Kidney epithelial cell (primary cell): ENCODE measurements around the gene UQCC2. TPM values are rescaled to one million over a fixed set of nuclear protein-coding genes. Genes with fewer than 3 reads are reported as not detected.

Experiments used
- DNase-seq: peaks from one replicate; pipeline ENCODE4 v3.0.0-alpha.2; 2010; ENCODE audit warnings: low read depth
- H3K27me3 ChIP-seq: 2 replicates; pipeline ENCODE4 v1.6.0; 2011; ENCODE audit warnings: low read length; ENCODE audit not compliant: control insufficient read depth, insufficient read depth
- H3K36me3 ChIP-seq: 2 replicates; pipeline ENCODE4 v1.5.1; 2011; ENCODE audit warnings: low read length; ENCODE audit not compliant: control insufficient read depth, insufficient read depth
- H3K4me3 ChIP-seq: 2 replicates; pipeline ENCODE4 v1.5.1; 2011; ENCODE audit warnings: low read depth, mild to moderate bottlenecking, control low read depth, low read length
- total RNA-seq: library from RNA; depleted of rRNA; stranded (reverse); fragments of >200 nt; gene quantifications from 2 replicates; pipeline ENCODE4 v1.2.3, GENCODE V29; 2015
- TF ChIP-seq, protein P1 (sequence below): IDR thresholded peaks from 2 replicates; pipeline ENCODE4 v1.5.1; 2011; ENCODE audit warnings: mild to moderate bottlenecking, moderate library complexity, low read length, control low read depth, inconsistent platforms; ENCODE audit not compliant: insufficient read depth, poor library complexity, severe bottlenecking

Gene UQCC2
- total RNA-seq, 1 donor from 2014 or later: 38.4 TPM

DNA sequence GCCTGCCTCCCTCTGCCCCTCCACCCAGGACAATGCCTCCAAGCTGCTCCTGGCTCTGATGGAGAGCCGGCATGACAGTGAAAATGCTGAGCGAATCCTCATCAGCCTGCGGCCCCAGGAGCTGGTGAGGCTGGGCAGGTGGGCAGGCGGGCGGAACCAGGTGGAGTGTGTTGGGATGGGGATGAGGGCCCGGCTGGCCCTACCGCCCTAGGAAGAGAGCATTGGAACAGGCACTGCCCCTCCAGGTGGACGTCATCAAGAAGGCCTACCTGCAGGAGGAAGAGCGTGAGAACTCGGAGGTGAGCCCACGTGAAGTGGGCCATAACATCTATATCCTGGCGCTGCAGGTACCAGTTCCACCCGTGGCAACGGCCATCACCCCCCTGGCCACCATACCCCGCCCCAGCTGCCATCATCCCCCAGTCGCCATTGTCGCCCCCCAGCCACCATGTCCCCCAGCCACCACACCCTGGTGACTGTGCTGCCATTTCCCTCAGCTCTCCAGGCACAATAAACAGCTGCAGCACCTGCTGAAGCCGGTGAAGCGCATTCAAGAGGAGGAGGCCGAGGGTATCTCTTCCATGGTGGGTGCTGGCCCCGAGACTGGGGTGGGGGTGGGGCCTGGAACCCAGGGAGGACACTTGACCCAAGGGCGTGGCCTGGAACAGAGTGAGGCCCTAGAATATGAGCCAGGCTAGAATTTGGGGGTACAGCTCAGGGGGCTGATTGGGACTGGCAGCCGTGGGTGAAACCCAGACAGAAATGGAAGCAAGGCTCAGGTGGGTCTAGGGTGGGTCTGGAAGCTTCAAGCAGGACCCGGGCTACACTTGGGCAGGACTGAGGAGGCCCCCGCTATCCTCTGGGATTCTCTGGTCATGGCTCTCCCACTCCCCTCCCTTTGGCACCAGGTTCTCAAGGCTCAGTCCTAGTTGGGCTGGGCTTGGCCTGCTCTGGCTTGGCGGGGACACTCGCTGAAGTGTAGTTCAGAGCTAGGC is 24.2 kb downstream of the UQCC2 start:
- DNase-seq: no peak
- H3K27me3 ChIP-seq: no peaks in the 10 kb centered on the region
- H3K4me3 ChIP-seq: no peak overlapping the region
- peaks cover 9% of the 10 kb centered on the region for H3K36me3 ChIP-seq
- TF ChIP-seq, protein P1, sequence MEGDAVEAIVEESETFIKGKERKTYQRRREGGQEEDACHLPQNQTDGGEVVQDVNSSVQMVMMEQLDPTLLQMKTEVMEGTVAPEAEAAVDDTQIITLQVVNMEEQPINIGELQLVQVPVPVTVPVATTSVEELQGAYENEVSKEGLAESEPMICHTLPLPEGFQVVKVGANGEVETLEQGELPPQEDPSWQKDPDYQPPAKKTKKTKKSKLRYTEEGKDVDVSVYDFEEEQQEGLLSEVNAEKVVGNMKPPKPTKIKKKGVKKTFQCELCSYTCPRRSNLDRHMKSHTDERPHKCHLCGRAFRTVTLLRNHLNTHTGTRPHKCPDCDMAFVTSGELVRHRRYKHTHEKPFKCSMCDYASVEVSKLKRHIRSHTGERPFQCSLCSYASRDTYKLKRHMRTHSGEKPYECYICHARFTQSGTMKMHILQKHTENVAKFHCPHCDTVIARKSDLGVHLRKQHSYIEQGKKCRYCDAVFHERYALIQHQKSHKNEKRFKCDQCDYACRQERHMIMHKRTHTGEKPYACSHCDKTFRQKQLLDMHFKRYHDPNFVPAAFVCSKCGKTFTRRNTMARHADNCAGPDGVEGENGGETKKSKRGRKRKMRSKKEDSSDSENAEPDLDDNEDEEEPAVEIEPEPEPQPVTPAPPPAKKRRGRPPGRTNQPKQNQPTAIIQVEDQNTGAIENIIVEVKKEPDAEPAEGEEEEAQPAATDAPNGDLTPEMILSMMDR: no peak

DNA sequence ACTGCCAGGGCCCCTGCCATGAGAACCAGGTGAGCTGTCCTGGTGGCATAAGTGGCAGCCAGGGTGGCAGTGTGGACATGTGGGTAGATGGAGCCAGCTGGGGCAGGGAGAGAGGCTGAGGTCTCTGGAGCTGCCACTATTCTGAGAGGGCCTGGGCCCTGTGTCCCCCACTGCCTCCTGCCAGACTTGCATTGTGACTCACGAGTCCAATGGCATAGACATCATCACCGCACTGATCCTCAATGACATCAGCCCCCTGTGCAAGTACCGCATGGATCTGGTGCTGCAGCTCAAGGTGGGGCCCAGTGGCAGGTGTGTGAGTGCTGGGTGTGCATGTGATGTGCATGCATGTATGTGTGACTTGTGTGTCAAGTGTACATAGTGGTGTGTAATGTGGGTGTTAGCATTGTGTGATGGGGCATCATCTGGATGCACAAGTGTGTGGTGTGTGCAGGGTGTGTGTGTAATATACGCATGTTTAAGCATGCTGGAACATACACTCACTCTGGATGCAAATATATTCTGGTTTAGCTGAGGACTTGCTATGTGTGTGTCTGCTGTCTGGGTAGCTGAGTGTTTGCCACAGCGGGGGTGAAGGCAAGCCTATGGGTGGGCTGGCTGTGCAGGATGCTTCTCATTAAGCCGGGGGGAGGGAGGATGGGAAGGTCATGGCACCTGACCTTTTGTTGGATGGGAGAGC is 25.1 kb downstream of the UQCC2 start:
- TF ChIP-seq, protein P1: no peak
- Histone ChIP-seq H3K36me3 (peaks cover 8% of the 10 kb centered on the region), H3K4me3 (no peak overlapping the region), H3K27me3 (no peaks in the 10 kb centered on the region)
- DNase-seq: no peak

DNA sequence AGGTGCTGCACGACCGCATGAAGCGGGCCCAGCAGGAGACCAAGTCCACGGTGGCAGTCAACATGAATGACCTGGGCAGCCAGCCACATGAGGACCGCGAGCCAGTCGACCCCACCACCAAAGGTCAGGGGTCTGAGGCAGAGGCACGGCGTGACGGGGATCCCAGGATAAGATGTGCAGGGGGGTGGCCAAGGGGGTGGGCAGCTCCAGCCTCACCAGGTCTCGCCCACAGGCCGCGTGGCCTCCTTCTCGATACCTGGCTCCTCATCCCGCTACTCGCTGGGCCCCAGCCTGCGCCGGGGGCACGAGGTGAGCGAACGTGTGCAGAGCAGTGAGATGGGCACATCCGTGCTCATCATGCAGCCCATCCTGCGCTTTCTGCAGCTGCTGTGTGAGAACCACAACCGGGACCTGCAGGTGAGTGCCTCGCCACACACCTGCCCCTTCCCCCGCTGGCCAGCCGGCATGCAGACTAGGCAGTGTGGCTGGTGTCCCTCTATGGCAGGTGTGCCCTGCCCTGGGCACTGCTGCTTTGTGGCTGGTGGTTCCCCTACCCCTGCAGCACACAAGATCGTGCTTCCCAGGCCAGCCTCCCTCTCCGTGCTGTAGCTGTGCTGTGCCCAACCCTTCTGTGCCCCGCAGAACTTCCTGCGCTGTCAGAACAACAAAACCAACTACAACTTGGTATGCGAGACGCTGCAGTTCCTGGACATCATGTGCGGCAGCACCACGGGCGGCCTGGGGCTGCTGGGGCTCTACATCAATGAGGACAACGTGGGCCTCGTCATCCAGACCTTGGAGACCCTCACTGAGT is 25.9 kb downstream of the UQCC2 start:
- TF ChIP-seq, protein P1: no peak
- no peak overlapping the region for H3K4me3 ChIP-seq
- DNase-seq: no peak
- peaks cover 8% of the 10 kb centered on the region for H3K36me3 ChIP-seq
- no peaks in the 10 kb centered on the region for H3K27me3 ChIP-seq

DNA sequence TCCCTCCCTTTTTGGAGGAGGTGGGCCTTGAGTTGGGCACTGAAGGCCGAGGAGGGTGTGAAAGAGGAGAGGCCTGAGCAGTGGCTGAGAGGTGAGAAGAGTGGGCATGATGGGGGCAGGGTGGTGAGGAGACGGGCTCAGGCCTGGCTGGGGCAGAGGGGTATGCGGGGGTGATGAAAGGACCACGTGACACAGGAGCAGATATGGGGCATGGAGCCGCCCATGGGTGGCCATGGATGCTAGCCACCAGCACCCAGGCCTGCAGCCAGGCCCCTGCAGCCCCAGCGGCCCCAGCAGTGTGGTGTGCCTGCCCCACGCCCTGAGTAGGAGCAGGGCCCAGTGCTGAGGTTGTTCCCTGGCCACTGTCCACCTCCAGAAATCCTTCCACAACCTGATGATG is 26.5 kb downstream of the UQCC2 start:
- no peaks in the 10 kb centered on the region for H3K27me3 ChIP-seq
- TF ChIP-seq, protein P1: no peak
- peaks cover 6% of the 10 kb centered on the region for H3K36me3 ChIP-seq
- DNase-seq: no peak
- no peak overlapping the region for H3K4me3 ChIP-seq

GRCh38 chr6:33684428-33684896 is 27.0 kb downstream of the UQCC2 start:
- no peak for DNase-seq
- H3K27me3 ChIP-seq: no peaks in the 10 kb centered on the region
- no peak overlapping the region for H3K4me3 ChIP-seq
- H3K36me3 ChIP-seq: peaks cover 6% of the 10 kb centered on the region
- TF ChIP-seq, protein P1: no peak
